GM20431 (cell line): ENCODE measurements around the gene RPL10A.

Experiments
- in situ Hi-C: fragments of 300-500 bp; cut with MseI, MboI; formaldehyde crosslinking; loops from one replicate; pipeline ENCODE4 v1.15.0; 2020; ENCODE audit warnings: low sequenced_read_pairs; ENCODE audit not compliant: unreplicated experiment

The RPL10A gene

GRCh38 chr6:35474131-35474941 lies 6.1 kb downstream of the RPL10A start:
- in situ Hi-C loops, result no loop called here

DNA sequence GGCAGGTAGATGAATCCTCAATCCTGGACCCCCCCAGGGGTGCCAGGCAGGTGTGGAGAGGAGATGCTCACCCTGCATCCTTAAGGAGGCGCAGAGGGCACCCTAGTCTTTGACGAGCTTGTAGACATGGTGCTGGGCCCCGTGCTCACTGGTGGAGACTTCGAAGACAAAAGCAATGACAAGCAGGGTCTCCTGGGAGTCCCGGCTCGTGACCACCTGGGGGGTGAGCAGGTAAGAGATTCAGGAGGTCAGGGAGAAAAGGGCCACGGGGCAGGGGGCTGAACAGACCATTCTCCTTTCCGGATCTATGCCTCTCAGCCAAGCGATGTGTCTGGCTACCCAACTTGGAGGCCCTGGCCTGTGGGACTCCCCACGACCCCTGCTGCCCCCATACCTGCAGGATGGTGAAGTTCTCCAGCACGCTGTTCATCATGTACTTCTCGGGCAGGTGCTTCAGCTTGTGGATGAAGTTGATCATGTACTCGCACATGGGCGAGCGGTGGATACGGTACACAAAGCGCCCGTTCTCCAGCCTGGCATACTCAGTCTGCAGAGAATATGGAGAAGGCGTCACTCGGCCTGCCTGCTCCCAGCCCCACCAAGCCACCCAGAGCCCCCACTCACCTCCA lies 6.9 kb downstream of the RPL10A start:
- in situ Hi-C loops, result no loop called here

GRCh38 chr6:35475573-35475972 lies 7.4 kb downstream of the RPL10A start:
- in situ Hi-C loops, result no loop called here

DNA sequence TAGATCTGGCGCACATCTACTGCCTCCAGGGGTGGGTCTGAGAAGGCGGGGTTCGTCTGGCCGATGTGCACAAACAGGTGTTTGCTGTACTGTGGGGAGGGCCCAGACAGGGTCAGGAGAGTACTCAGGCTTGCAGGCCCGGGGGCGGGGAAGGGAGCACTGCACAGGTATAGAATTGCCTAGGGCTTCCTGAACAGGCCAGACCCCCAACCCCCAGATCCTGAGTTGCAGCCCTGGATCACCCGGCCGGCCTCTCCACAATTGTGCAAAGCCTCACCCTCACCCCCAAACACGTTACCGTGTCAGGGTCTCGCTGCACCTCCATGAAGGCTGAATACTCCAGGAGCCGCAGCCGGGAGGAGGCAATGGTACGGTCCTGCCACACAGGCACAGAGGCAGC lies 7.8 kb downstream of the RPL10A start:
- in situ Hi-C loops, result no loop called here

DNA sequence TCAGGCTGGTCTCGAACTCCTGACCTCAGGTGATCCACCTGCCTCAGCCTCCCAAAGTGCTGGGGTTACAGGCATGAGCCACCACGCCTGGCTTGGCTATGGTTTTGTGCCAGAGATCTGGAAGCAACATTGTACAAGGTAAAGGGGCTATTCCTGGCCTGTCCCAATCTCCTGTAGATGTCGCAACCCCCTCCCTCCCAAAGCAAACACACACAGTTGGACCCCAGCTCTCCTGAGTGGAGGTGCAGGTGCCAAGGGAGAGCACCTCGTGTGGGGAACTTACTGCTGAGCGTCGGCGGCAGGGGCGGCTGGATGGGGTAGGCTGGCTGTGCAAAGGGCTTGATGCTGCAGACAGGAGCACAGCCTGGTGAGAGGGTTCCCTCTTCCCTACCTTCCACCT lies 8.8 kb downstream of the RPL10A start:
- in situ Hi-C loops, result no loop called here

DNA sequence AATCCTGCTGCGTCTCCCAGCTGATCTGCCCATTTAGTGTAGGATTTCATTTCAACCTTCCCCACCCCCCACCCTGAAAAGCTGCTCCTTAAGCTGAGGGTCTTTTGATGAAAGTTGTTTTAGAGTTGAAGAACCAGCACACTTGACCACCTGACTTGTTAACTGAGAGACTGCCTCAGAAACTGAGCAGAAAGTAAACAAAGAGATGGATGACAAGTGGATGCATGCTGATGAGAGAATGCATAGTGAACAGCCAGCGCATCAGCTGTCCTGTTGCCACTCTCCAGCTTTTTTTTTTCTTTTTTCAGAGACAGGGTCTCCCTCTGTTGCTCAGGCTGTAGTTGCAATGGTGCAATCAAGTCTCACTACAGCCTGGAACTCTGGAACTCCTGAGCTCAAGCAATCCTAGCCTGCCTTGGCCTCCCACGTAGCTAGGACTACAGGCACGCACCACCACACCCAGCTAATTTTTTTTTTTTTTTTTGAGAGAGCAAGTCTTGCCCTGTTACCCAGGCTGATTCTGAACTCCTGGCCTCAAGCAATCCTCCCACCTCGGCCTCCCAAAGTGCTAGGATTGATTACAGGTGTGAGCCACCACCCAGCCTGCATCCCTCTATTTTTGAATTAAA lies 9.5 kb downstream of the RPL10A start:
- in situ Hi-C loops, result no loop called here

GRCh38 chr6:35478259-35478658 lies 10.1 kb downstream of the RPL10A start:
- in situ Hi-C loops, result no loop called here

GRCh38 chr6:35480176-35480575 lies 12.0 kb downstream of the RPL10A start:
- in situ Hi-C loops, result no loop called here

DNA sequence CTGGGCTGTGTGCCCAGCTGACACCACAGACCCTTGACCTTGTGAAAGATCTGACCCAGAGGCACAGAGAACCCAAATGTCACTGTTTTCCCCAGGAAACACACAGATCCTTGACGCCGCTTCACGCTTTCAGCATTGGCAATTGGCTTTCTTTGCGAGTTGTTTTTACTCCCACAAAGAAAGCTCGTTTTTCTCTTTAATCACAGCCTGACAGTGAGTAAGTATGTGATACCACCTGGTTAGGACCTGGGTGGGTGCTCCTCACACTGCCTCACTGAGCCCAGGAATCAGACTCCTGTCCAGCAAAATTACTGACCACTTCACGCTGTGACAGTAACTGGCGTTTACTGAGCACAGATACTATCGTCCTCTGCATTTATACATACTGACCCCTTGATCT lies 13.0 kb downstream of the RPL10A start:
- in situ Hi-C loops, result no loop called here

DNA sequence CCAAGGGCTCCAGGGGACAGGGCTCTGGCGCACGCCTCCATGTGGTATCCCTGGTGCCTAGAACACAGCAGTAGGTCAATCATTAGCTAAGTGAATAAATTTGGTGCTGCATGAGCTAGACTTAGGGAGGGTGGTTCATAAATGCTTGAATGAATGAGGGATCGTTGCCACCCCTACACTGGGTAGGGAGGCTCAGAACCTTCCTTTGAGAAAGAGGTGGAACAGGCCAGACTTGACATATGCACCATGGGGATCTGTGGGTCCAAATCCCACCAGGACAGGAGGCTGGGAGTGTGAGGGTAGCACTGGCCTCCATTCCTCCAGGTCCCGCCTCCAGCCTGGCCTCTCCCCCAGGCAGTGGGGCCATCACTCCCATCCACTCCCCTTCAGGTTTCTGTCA lies 14.9 kb downstream of the RPL10A start:
- in situ Hi-C loops, result no loop called here

DNA sequence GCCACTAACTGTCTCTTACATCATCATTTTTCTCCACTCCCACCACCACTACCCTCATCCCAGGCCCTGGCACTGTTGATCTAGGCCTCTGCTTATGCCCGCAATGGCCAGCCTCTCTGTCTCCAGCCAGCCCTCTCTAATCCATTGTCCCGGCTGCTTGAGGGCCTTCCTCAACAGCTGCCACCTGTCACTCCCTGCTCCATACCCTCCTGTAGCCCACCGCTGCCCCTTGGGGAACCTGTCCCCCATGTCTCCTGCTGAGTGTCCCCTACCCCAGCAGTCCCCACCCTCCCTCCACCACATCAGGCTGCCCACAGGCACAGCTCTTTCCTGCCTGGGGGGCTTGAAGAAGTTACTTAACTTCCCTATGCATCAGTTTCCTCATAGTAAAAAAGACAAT lies 15.3 kb downstream of the RPL10A start:
- in situ Hi-C loops, result no loop called here

- in situ Hi-C loops, result no loop called here
Measured at GRCh38 chr6:35483893-35484645, 15.9 kb downstream of the RPL10A start.

DNA sequence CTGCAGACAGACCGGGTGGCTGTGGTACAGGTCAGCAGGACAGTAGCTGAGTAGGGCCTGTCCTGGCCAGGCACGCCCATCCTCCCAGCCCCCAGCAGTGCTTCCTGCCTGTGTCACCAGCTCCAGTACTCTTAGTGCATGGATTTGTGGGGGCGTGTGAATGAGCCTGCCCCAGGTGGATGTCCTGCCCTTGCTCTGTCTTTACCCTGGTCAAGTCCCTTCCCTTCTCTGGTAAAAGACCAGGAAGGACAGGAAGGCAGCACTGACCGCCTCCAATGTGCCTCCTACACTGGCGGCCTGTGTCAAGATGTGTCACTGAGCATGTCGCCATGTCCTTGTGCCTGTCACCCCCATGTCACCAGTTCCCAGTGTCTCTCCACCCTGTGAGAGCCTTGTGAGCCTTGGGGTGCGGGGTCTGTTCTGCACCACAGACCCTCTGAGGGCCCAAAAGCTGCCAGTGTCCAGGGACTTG lies 16.8 kb downstream of the RPL10A start:
- in situ Hi-C loops, result no loop called here

DNA sequence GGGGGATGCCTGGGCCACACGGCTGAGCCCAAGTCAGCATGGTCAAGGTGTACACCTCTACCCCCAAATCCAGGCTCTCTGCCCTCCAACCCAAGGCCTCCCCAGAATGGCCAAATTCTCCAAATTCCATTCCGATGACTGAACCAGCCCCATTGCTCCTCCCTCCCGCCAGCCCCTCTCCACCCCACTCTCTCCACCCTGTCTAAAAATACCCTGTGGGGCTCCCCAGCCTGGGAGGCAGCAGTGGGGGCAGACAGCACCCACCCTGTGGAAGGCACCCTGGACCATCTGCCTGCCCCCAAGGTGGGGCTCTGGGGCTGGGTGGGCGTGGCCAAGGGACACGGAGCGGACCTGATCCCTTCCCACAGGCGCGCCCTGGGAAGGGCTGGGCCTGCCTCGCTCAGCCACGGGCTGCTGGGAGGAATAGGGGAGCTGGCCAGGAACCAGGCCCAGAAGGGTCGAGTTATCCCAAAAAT lies 17.2 kb downstream of the RPL10A start:
- in situ Hi-C loops, result no loop called here

- in situ Hi-C loops, result no loop called here
Measured at GRCh38 chr6:35486005-35486925, 18.1 kb downstream of the RPL10A start.

- in situ Hi-C loops, result no loop called here
Measured at GRCh38 chr6:35487658-35488516, 19.7 kb downstream of the RPL10A start.

DNA sequence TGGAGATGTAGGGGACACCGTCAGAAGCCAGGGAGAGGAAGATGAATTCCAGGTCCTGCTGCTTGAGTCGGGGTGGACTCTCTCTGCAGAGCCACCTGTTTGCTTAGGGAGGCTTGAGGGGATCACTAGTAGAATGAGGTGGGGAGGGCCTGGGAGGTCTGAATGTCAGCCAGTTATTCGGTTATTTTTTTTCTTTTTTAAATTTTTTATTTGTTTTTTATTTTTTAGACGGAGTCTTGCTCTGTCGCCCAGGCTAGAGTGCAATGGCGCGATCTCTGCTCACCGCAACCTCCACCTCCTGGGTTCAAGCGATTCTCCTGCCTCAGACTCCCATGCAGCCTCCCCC lies 20.3 kb downstream of the RPL10A start:
- in situ Hi-C loops, result no loop called here

DNA sequence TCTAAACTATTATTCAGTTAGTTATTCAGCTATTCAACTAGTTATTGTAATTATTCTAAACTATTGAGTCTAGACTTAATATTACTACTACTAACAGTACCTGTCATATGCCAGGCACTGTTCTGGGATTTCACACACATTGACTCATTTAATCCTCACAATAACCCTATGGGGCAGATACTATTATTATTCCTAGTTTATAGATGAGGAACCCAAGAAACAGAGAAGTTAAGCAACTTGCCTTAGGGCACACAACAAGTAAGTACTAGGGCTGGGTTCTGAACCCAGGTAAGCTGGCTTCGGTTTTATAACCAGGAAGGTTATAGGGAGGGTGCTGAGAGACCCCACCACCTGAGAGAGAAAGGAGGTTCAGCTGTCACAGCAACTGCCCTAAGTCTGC lies 20.9 kb downstream of the RPL10A start:
- in situ Hi-C loops, result no loop called here
